ENCODE measurements around the gene MMAB.

The MMAB gene

GRCh38 chr12:109525279-109525585 is 48.1 kb downstream of the MMAB start:
- DNase-seq (ENCODE audit: low read depth), result no peak
- no peak overlapping the region for H3K4me3 ChIP-seq (ENCODE audit: control insufficient read depth, low read depth, low read length)
- TF ChIP-seq CTCF (conservative IDR thresholded peaks at IDR 0.05; ENCODE audit: control insufficient read depth, insufficient read depth, low read depth, low read length), result no peak

GRCh38 chr12:109524466-109525278 is 48.6 kb downstream of the MMAB start:
- TF ChIP-seq CTCF (conservative IDR thresholded peaks at IDR 0.05; ENCODE audit: control insufficient read depth, insufficient read depth, low read depth, low read length), result no peak
- DNase-seq (ENCODE audit: low read depth), result no peak
- no peak overlapping the region for H3K4me3 ChIP-seq (ENCODE audit: control insufficient read depth, low read depth, low read length)

DNA sequence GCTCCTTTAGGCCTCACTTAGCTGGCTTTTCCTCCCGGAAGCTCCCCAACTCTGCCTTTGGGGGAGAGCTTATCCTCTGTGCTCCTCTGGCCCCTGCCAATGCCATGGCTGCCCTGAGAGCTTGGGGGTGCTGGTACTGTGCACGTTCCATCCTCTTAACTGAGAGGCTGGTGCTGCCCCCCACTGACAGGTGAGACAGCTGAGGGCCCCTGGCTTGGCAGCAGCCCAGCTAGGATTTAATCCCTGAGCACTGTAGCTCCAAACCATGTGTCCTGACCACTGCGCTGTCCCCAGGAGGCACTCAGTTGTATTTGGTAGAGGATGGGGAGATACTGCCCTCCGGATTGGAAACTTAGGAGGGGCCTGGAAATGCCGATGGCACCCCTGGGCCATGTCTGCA is 49.8 kb downstream of the MMAB start:
- TF ChIP-seq CTCF (conservative IDR thresholded peaks at IDR 0.05; ENCODE audit: control insufficient read depth, insufficient read depth, low read depth, low read length), result no peak
- DNase-seq (ENCODE audit: low read depth), result no peak
- H3K4me3 ChIP-seq (ENCODE audit: control insufficient read depth, low read depth, low read length), result no peak overlapping the region

GRCh38 chr12:109523071-109523470 is 50.2 kb downstream of the MMAB start:
- no peak for DNase-seq (ENCODE audit: low read depth)
- no peak for TF ChIP-seq CTCF (conservative IDR thresholded peaks at IDR 0.05; ENCODE audit: control insufficient read depth, insufficient read depth, low read depth, low read length)
- H3K4me3 ChIP-seq (ENCODE audit: control insufficient read depth, low read depth, low read length), result no peak overlapping the region

GRCh38 chr12:109521831-109522230 is 51.5 kb downstream of the MMAB start:
- no peak for DNase-seq (ENCODE audit: low read depth)

GRCh38 chr12:109519787-109520186 is 53.5 kb downstream of the MMAB start:
- DNase-seq (ENCODE audit: low read depth), result no peak
- TF ChIP-seq CTCF (conservative IDR thresholded peaks at IDR 0.05; ENCODE audit: control insufficient read depth, insufficient read depth, low read depth, low read length), result no peak
- H3K4me3 ChIP-seq (ENCODE audit: control insufficient read depth, low read depth, low read length), result no peak overlapping the region

More at GRCh38 chr12:109521831-109522230, 51.5 kb downstream of the MMAB start:
- no peak for TF ChIP-seq CTCF (conservative IDR thresholded peaks at IDR 0.05; ENCODE audit: control insufficient read depth, insufficient read depth, low read depth, low read length)
- H3K4me3 ChIP-seq (ENCODE audit: control insufficient read depth, low read depth, low read length), result no peak overlapping the region
